Measurements from ENCODE around the gene IBA57. TPM values are rescaled to one million over a fixed set of nuclear protein-coding genes. Genes with fewer than 3 reads are reported as not detected.
"Not testable (repeated sequence)": the region's sequence is repeated elsewhere in the genome, so short reads cannot be mapped to it uniquely, and the experiment has no call there.

The IBA57 gene
- total and polyA plus RNA-seq, 2 donors = 5.4 to 6.6 TPM

- no peak overlapping the region for H3K27ac ChIP-seq (ENCODE audit: low read depth)
- no peak overlapping the region for H3K4me3 ChIP-seq (ENCODE audit: low read depth, low read length)
- WGBS = 80% methylated on average over 14 of the region's 14 CpGs
- no peaks in the 10 kb centered on the region for H3K4me1 ChIP-seq (ENCODE audit: insufficient read depth)
- no peak for DNase-seq (ENCODE audit: extremely low spot score)
- H3K36me3 ChIP-seq (ENCODE audit: insufficient read depth) = peaks cover 1% of the 10 kb centered on the region
Observed at GRCh38 chr1:228217551-228218344, 52.1 kb downstream of the IBA57 start.

GRCh38 chr1:228218513-228219244 is 53.1 kb downstream of the IBA57 start:
- Histone ChIP-seq H3K4me1 (ENCODE audit: insufficient read depth) (no peaks in the 10 kb centered on the region), H3K27ac (ENCODE audit: low read depth) (no peak overlapping the region), H3K36me3 (ENCODE audit: insufficient read depth) (peaks cover 1% of the 10 kb centered on the region), H3K4me3 (ENCODE audit: low read depth, low read length) (no peak overlapping the region)
- DNase-seq (ENCODE audit: extremely low spot score) = no peak
- 86% methylated on average over 14 of the region's 14 CpGs for WGBS

- no peaks in the 10 kb centered on the region for H3K4me1 ChIP-seq (ENCODE audit: insufficient read depth)
- no peak overlapping the region for H3K4me3 ChIP-seq (ENCODE audit: low read depth, low read length)
- H3K36me3 ChIP-seq (ENCODE audit: insufficient read depth) = peaks cover 1% of the 10 kb centered on the region
- 93% methylated on average over 16 of the region's 16 CpGs for WGBS
- DNase-seq (ENCODE audit: extremely low spot score) = no peak
- no peak overlapping the region for H3K27ac ChIP-seq (ENCODE audit: low read depth)
Observed at GRCh38 chr1:228219245-228219961, 53.8 kb downstream of the IBA57 start.

DNA sequence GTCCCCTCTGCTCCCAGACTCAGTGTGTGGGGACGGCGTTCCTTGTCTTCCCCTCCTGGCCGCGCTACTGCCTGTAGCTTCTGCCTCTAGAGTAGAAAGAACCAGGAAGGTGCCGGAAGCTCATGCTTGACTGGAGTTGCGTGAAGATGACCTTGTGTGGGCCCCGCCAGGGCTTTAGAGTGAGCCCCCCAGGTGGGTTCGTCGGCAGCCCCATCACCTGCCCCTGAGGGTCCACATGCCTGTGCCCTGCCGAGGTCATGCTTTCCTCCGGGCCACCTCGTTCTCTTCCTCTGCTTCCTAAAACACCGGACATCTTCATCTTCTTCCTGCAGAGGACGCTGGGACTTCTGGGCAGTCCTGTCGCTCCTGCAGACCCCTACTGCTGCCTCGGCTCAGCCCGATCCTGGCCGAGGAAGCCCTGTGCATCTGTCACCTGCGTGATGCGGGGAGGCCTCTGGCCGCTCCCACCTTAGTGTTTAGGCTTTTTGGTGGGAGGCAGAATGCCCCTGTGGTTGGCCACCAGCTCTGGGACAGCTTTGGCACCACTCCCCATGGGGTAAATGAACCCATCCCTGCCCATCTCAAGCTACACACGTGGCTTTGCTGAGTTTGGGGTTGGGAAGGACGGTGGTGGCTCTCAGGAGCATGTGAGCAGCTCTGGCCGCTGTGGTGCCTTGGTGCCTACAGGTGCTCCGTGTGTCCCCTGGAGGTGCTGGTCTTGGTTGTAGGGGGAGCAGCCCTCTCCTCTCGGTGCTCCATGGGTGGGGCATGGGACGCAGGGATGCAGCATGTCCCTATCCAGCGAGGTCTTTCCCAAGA is 54.6 kb downstream of the IBA57 start:
- Histone ChIP-seq H3K27ac (ENCODE audit: low read depth) (no peak overlapping the region), H3K4me1 (ENCODE audit: insufficient read depth) (no peaks in the 10 kb centered on the region), H3K36me3 (ENCODE audit: insufficient read depth) (peaks cover 1% of the 10 kb centered on the region), H3K4me3 (ENCODE audit: low read depth, low read length) (no peak overlapping the region)
- 92% methylated on average over 28 of the region's 28 CpGs for WGBS
- no peak for DNase-seq (ENCODE audit: extremely low spot score)

GRCh38 chr1:228221097-228221496 is 55.5 kb downstream of the IBA57 start:
- not testable (repeated sequence) for H3K36me3 ChIP-seq (ENCODE audit: insufficient read depth); H3K4me3 ChIP-seq (ENCODE audit: low read depth, low read length); H3K27ac ChIP-seq (ENCODE audit: low read depth); DNase-seq (ENCODE audit: extremely low spot score); H3K4me1 ChIP-seq (ENCODE audit: insufficient read depth)
- 94% methylated on average over 9 of the region's 9 CpGs for WGBS

DNA sequence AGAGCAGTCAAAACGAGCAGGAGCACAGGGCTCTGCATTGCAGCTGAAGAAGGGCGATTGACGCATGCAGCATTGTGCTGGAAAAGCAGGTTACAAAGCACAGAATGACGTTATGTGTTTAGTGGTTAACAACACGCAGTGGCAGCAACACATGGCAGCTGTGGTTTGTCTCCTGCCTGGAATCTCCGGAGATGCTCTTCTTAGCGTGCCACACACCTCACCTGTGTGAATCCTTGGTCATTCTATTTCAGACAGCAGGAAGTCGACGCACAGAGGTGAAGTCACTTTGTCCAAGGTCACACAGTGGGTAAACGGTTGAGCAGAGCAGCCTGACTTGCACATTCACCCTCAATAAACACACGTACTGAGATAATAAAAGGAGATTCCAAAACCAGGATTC is 56.9 kb downstream of the IBA57 start:
- WGBS = 83% methylated on average over 11 of the region's 11 CpGs
- Histone ChIP-seq H3K4me1 (ENCODE audit: insufficient read depth) (no peaks in the 10 kb centered on the region), H3K36me3 (ENCODE audit: insufficient read depth) (peaks cover 1% of the 10 kb centered on the region), H3K4me3 (ENCODE audit: low read depth, low read length) (no peak overlapping the region), H3K27ac (ENCODE audit: low read depth) (no peak overlapping the region)
- no peak for DNase-seq (ENCODE audit: extremely low spot score)

DNA sequence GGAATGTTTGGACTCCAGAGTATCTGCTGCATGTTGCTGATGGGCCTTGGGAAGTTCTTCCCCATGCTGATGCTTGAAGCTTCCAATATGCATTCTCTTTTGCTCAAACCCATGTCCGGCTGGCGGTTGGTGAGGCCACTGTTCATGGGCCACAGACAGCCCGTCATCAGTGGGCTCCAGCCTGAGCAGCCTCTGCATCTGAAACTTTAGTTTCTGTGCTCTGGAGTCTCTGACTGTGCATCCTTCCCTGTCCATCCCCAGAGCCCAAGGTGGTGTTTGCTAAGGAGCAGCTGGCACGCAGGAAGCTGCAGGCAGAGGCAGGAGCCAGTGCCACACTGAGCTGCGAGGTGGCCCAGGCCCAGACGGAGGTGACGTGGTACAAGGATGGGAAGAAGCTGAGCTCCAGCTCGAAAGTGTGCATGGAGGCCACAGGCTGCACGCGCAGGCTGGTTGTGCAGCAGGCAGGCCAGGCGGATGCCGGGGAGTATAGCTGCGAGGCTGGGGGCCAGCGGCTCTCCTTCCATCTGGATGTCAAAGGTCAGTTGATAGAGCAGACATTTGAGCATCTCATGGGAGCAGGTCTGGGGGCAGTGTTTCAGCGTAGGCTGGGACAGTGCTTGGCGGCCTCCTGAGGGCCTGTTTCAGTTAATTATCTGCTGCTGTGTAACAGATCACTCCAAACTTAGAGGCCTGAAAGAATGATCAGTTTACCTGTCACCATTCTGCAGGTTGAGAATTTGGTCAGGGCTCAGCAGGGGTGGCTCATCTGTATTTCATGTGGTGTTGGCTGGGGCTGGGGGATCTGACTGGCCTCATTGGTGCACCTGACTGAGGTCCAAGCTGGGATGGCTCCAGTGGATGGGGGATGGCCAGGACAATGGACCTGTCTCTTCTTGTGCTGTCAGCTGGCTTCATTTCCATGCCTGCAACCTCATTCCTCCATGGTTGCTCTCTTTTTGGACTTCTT is 58.9 kb downstream of the IBA57 start:
- Histone ChIP-seq H3K27ac (ENCODE audit: low read depth) (no peak overlapping the region), H3K4me3 (ENCODE audit: low read depth, low read length) (no peak overlapping the region), H3K4me1 (ENCODE audit: insufficient read depth) (no peaks in the 10 kb centered on the region), H3K36me3 (ENCODE audit: insufficient read depth) (no peaks in the 10 kb centered on the region)
- WGBS = 88% methylated on average over 16 of the region's 16 CpGs
- DNase-seq (ENCODE audit: extremely low spot score) = no peak

GRCh38 chr1:228225165-228225710 is 59.6 kb downstream of the IBA57 start:
- no peak overlapping the region for H3K27ac ChIP-seq (ENCODE audit: low read depth)
- H3K4me3 ChIP-seq (ENCODE audit: low read depth, low read length) = no peak overlapping the region
- no peaks in the 10 kb centered on the region for H3K36me3 ChIP-seq (ENCODE audit: insufficient read depth)
- 49% methylated on average over 2 of the region's 2 CpGs for WGBS
- no peak for DNase-seq (ENCODE audit: extremely low spot score)
- no peaks in the 10 kb centered on the region for H3K4me1 ChIP-seq (ENCODE audit: insufficient read depth)

- Histone ChIP-seq H3K4me3 (ENCODE audit: low read depth, low read length) (no peak overlapping the region), H3K4me1 (ENCODE audit: insufficient read depth) (no peaks in the 10 kb centered on the region), H3K36me3 (ENCODE audit: insufficient read depth) (no peaks in the 10 kb centered on the region), H3K27ac (ENCODE audit: low read depth) (no peak overlapping the region)
- WGBS = 63% methylated on average over 2 of the region's 2 CpGs
- DNase-seq (ENCODE audit: extremely low spot score) = no peak
Observed at GRCh38 chr1:228225740-228226139, 60.1 kb downstream of the IBA57 start.

GRCh38 chr1:228226141-228226874 is 60.7 kb downstream of the IBA57 start:
- WGBS = 96% methylated on average over 7 of the region's 7 CpGs
- Histone ChIP-seq H3K27ac (ENCODE audit: low read depth) (no peak overlapping the region), H3K4me3 (ENCODE audit: low read depth, low read length) (no peak overlapping the region), H3K4me1 (ENCODE audit: insufficient read depth) (no peaks in the 10 kb centered on the region), H3K36me3 (ENCODE audit: insufficient read depth) (no peaks in the 10 kb centered on the region)
- DNase-seq (ENCODE audit: extremely low spot score) = no peak

DNA sequence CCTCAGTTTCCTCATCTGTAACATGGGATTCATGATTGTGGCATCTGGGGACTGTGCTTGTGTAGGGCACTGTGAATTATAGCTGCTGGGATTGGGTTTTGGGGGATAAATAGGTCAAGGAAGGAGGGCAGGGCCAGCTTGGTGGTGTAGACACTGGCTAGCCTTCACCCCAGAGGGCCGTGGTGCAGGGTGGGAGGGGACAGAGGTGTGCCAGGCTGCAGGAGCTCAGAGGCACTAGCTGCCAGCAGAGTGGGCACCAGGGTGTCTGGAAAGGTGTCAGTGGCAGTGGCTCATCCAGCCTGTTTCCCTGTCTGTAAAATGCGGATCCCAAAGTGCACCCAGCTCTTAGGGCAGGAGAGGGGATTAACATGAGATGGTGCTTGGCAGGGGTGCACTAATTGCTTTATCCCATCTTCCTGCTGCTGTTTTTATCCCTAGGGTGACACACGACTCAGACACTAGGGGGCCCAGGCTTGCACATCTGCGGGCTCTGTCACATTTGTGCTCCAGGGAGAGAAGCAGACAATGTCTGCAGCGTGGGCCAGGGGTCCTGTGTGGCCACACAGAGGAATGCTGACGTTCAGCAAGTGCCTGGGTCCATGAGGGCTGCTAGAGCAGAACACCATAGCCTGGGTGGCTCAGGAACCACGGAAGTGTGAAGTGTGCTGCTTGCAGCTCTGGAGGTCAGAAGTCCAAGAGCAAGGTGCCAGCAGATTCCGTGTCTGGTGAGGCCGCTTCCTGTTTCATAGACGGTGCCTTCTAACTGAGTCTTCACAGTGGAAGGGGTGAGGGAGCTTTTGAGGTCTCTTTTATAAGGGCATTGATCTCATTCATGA is 61.6 kb downstream of the IBA57 start:
- Histone ChIP-seq H3K36me3 (ENCODE audit: insufficient read depth) (no peaks in the 10 kb centered on the region), H3K27ac (ENCODE audit: low read depth) (no peak overlapping the region), H3K4me3 (ENCODE audit: low read depth, low read length) (no peak overlapping the region), H3K4me1 (ENCODE audit: insufficient read depth) (no peaks in the 10 kb centered on the region)
- no peak for DNase-seq (ENCODE audit: extremely low spot score)
- WGBS = 53% methylated on average over 10 of the region's 10 CpGs
